T-cell (primary cell): Measurements from ENCODE around the gene NOP10. TPM values are rescaled to one million over a fixed set of nuclear protein-coding genes. Genes with fewer than 3 reads are reported as not detected.

Experiments
- ATAC-seq, 4 experiments: fragments of 200-7000 bp in 3 of 4; fragments of 150-1000 bp in 1 of 4; cut with Tn5 transposase; replicated peaks in 1 of 4; 1 replicate in 3 of 4; 2 replicates in 1 of 4; pipeline ENCODE4 v1.10.0; 2021; ENCODE audit warnings: moderate library complexity in 3 of 4, mild to moderate bottlenecking in 2 of 4, moderate number of reproducible peaks in 1 of 4
- CTCF ChIA-PET, 2 donors: fragments of 300-600 bp; sonication (Branson Sonifier 250); formaldehyde crosslinking; loops; one replicate each; lab custom pipeline; 2022; ENCODE audit warnings: antibody characterized with exemption in 2 of 2; lab: Charles Lee
- POLR2A ChIA-PET, 2 donors: fragments of 300-600 bp; sonication (Branson Sonifier 250); formaldehyde crosslinking; loops; one replicate each; lab custom pipeline; 2022; ENCODE audit warnings: antibody characterized with exemption in 2 of 2; lab: Charles Lee
- DNase-seq, 35 experiments: peaks; one replicate each; pipeline versions ENCODE4 v3.0.0 to v3.0.0-alpha.2; 2013 to 2023
- H3K27ac ChIP-seq: one replicate; pipeline ENCODE4 v1.5.1; 2013; ENCODE audit warnings: low read length
- H3K27me3 ChIP-seq, 2 experiments: replicated peaks in 1 of 2; 1 replicate in 1 of 2; 2 replicates in 1 of 2; pipeline versions ENCODE4 v1.6.1 to v1.7.0; 2013; ENCODE audit warnings: low read length in 1 of 2, mixed read lengths in 1 of 2; ENCODE audit not compliant: control insufficient read depth in 2 of 2, insufficient read depth in 2 of 2; ENCODE audit errors: extremely low read depth in 1 of 2
- H3K36me3 ChIP-seq, 2 donors: 1 replicate in 1 of 2; 2 replicates in 1 of 2; pipeline versions ENCODE4 v1.6.1 to v1.7.0; 2013; ENCODE audit warnings: low read length in 1 of 2; ENCODE audit not compliant: control insufficient read depth in 2 of 2, insufficient read depth in 1 of 2; ENCODE audit errors: extremely low read depth in 1 of 2
- H3K4me1 ChIP-seq, 2 experiments: 1 replicate in 1 of 2; 2 replicates in 1 of 2; pipeline versions ENCODE4 v1.6.1 to v1.7.0; 2013; ENCODE audit warnings: low read length in 2 of 2, mixed read lengths in 1 of 2; ENCODE audit not compliant: insufficient read depth in 2 of 2, control insufficient read depth in 1 of 2; ENCODE audit errors: extremely low read depth in 1 of 2
- H3K4me3 ChIP-seq, 2 donors: 1 replicate in 1 of 2; 2 replicates in 1 of 2; pipeline versions ENCODE4 v1.5.1 to v1.7.0; 2013; ENCODE audit warnings: mild to moderate bottlenecking in 2 of 2, low read length in 1 of 2, moderate library complexity in 1 of 2; ENCODE audit not compliant: control insufficient read depth in 1 of 2; ENCODE audit errors: extremely low read depth in 1 of 2
- H3K9me3 ChIP-seq: 2 replicates; pipeline ENCODE4 v1.7.0; 2013
- H3K27ac Mint-ChIP-seq, 2 donors: one replicate each; pipeline ENCODE4 v1.8.0; 2020 to 2021; ENCODE audit warnings: mild to moderate bottlenecking in 2 of 2, mixed read lengths in 2 of 2
- H3K27me3 Mint-ChIP-seq, 2 donors: one replicate each; pipeline ENCODE4 v1.8.0; 2021 to 2022; ENCODE audit warnings: mixed read lengths in 2 of 2
- H3K36me3 Mint-ChIP-seq: one replicate; pipeline ENCODE4 v1.8.0; 2021; ENCODE audit warnings: mixed read lengths
- H3K4me1 Mint-ChIP-seq, 3 donors: one replicate each; pipeline ENCODE4 v1.8.0; 2020 to 2022; ENCODE audit warnings: mixed read lengths in 3 of 3, mild to moderate bottlenecking in 1 of 3
- H3K4me3 Mint-ChIP-seq, 3 donors: one replicate each; pipeline ENCODE4 v1.8.0; 2020 to 2022; ENCODE audit warnings: mild to moderate bottlenecking in 3 of 3, mixed read lengths in 3 of 3, moderate library complexity in 3 of 3
- H3K9me3 Mint-ChIP-seq, 3 donors: one replicate each; pipeline ENCODE4 v1.8.0; 2020 to 2022; ENCODE audit warnings: mixed read lengths in 3 of 3
- whole genome bisulfite sequencing: methylation state at CpG from one replicate; pipeline ENCODE4 v1.1.5; 2013; ENCODE audit warnings: missing lambda C conversion rate; ENCODE audit not compliant: insufficient coverage; 5-methylcytosine and 5-hydroxymethylcytosine counted together
- total RNA-seq, 35 experiments: library from RNA in 6 of 35; stranded (reverse) in 6 of 35; fragments of 120-200 nt in 1 of 35; gene quantifications; one replicate each; pipeline versions ENCODE4 v1.2.1 to v1.2.4 and lab custom pipeline; 2013 to 2026

The NOP10 gene
- total RNA-seq, 5 donors from 2014 or later (not counting 1 experiment from before 2014, with no cell fraction given): 38.2 to 88.9 (median 68.8) TPM

- ChIA-PET POLR2A (interaction anchor here in 1 of 2 donors (0.6 kb wide), 1 partner anchor 287 kb away, joined by 3 read pairs; no protein-coding TSS in a partner anchor), CTCF (interaction anchor here (0.7 to 1.1 kb wide), 4 partner anchors 18 to 83 kb away, joined by 3 to 4 read pairs (median 4); partner anchors contain the start of genes LPCAT4 (in 1 of the 2), NOP10 (in 1 of the 2) and NUTM1 (in 1 of the 2))
- Mint-ChIP-seq H3K36me3 (peaks cover 4% of the 10 kb centered on the region), H3K27me3 (no peaks in the 10 kb centered on the region), H3K9me3 (no peaks in the 10 kb centered on the region), H3K27ac (peak overlapping the region; percentile 52 to 76), H3K4me3 (no peak overlapping the region), H3K4me1 (peaks cover 49 to 70% (median 63%) of the 10 kb centered on the region in 3 donors)
- Histone ChIP-seq H3K4me3 (no peak overlapping the region), H3K27ac (no peak overlapping the region), H3K9me3 (no peaks in the 10 kb centered on the region), H3K36me3 (no peaks in the 10 kb centered on the region), H3K4me1 (peaks cover 17 to 24% of the 10 kb centered on the region in 2 experiments), H3K27me3 (no peaks in the 10 kb centered on the region)
- WGBS: no CpG with 5 or more reads among the region's 1 CpG
- ATAC-seq (no peak), DNase-seq (no peak)
These were observed 18.0 kb downstream of the NOP10 start for GRCh38 chr15:34324933-34325332.

GRCh38 chr15:34323217-34323616 is 19.7 kb downstream of the NOP10 start:
- H3K36me3 Mint-ChIP-seq: peaks cover 4% of the 10 kb centered on the region
- 92% methylated on average over 9 of the region's 10 CpGs for WGBS
- POLR2A ChIA-PET: interaction anchor here in 1 of 2 donors (0.6 kb wide), 1 partner anchor 26 kb away, joined by 3 read pairs; no protein-coding TSS in a partner anchor

GRCh38 chr15:34318277-34319079 is 24.5 kb downstream of the NOP10 start:
- Histone ChIP-seq H3K9me3 (no peaks in the 10 kb centered on the region), H3K4me3 (peak overlapping the region; percentile 58 to 82), H3K27ac (peak overlapping the region; percentile 61), H3K36me3 (peaks cover 0 to 7% of the 10 kb centered on the region in 2 donors), H3K4me1 (peaks cover 13 to 23% of the 10 kb centered on the region in 2 experiments), H3K27me3 (no peaks in the 10 kb centered on the region)
- WGBS: 9% methylated on average over 2 of the region's 10 CpGs
- POLR2A ChIA-PET: interaction anchor here (0.5 to 1.0 kb wide), 3 partner anchors 9 to 47 kb away, joined by 3 to 4 read pairs (median 3); no protein-coding TSS in a partner anchor
- Mint-ChIP-seq H3K4me3 (peak overlapping the region; percentile 86 to 100 (median 97)), H3K36me3 (peaks cover 15% of the 10 kb centered on the region), H3K27me3 (no peaks in the 10 kb centered on the region), H3K27ac (peak overlapping the region; percentile 98 to 99), H3K4me1 (peaks cover 48 to 70% (median 61%) of the 10 kb centered on the region in 3 donors), H3K9me3 (no peaks in the 10 kb centered on the region)
- CTCF ChIA-PET: interaction anchor here in 1 of 2 donors (0.7 to 1.2 kb wide), 2 partner anchors 10 to 549 kb away, joined by 3 read pairs; no protein-coding TSS in a partner anchor
- peak; percentile 83 to 89 (median 84) for ATAC-seq
- peak in 6 of 35 experiments; percentile 17 to 51 (median 32) for DNase-seq

More at GRCh38 chr15:34323217-34323616, 19.7 kb downstream of the NOP10 start:
- CTCF ChIA-PET: no interaction called here
- H3K4me1 Mint-ChIP-seq: peaks cover 42 to 69% (median 64%) of the 10 kb centered on the region in 3 donors
- H3K9me3 Mint-ChIP-seq: no peaks in the 10 kb centered on the region
- Histone ChIP-seq H3K4me3 (no peak overlapping the region), H3K4me1 (peaks cover 14 to 22% of the 10 kb centered on the region in 2 experiments), H3K9me3 (no peaks in the 10 kb centered on the region), H3K27ac (no peak overlapping the region), H3K27me3 (no peaks in the 10 kb centered on the region), H3K36me3 (no peaks in the 10 kb centered on the region)
- no peak overlapping the region for H3K4me3 Mint-ChIP-seq
- no peaks in the 10 kb centered on the region for H3K27me3 Mint-ChIP-seq
- H3K27ac Mint-ChIP-seq: no peak overlapping the region
- DNase-seq (no peak), ATAC-seq (no peak)

- Mint-ChIP-seq H3K27me3 (no peaks in the 10 kb centered on the region), H3K4me3 (peak overlapping the region in 2 of 3 donors; percentile 43 to 51), H3K27ac (peak overlapping the region; percentile 19 to 48), H3K4me1 (peaks cover 65 to 66% (median 66%) of the 10 kb centered on the region in 3 donors), H3K9me3 (no peaks in the 10 kb centered on the region), H3K36me3 (peaks cover 26% of the 10 kb centered on the region)
- H3K9me3 ChIP-seq: no peaks in the 10 kb centered on the region
- CTCF ChIA-PET: interaction anchor here in 1 of 2 donors (0.7 kb wide), 1 partner anchor 13 kb away, joined by 3 read pairs; no protein-coding TSS in a partner anchor
- H3K4me1 ChIP-seq: peaks cover 13 to 23% of the 10 kb centered on the region in 2 experiments
- no peak for DNase-seq
- H3K27me3 ChIP-seq: no peaks in the 10 kb centered on the region
- WGBS: 100% methylated on average over 1 of the region's 3 CpGs
- no peak overlapping the region for H3K27ac ChIP-seq
- peaks cover 0 to 11% of the 10 kb centered on the region in 2 donors for H3K36me3 ChIP-seq
- POLR2A ChIA-PET: no interaction called here
- H3K4me3 ChIP-seq: no peak overlapping the region
- ATAC-seq: no peak
These were observed 28.1 kb downstream of the NOP10 start for GRCh38 chr15:34314491-34315490.

- ChIA-PET POLR2A (no interaction called here), CTCF (no interaction called here)
- H3K4me1 ChIP-seq: peaks cover 5 to 9% of the 10 kb centered on the region in 2 experiments
- Mint-ChIP-seq H3K27ac (peak overlapping the region in 1 of 2 donors; percentile 10), H3K27me3 (no peaks in the 10 kb centered on the region), H3K9me3 (no peaks in the 10 kb centered on the region), H3K36me3 (peaks cover 33% of the 10 kb centered on the region), H3K4me3 (no peak overlapping the region), H3K4me1 (peaks cover 57 to 67% (median 67%) of the 10 kb centered on the region in 3 donors)
- no peak for DNase-seq
- no peaks in the 10 kb centered on the region for H3K27me3 ChIP-seq
- H3K36me3 ChIP-seq: peaks cover 0 to 11% of the 10 kb centered on the region in 2 donors
- no peak overlapping the region for H3K4me3 ChIP-seq
- no peak for ATAC-seq
- H3K27ac ChIP-seq: no peak overlapping the region
- no CpG with 5 or more reads among the region's 1 CpG for WGBS
- H3K9me3 ChIP-seq: no peaks in the 10 kb centered on the region
These were observed 31.4 kb downstream of the NOP10 start for GRCh38 chr15:34311563-34311962.
